ENCODE results near the gene CES4A. TPM values are rescaled to one million over a fixed set of nuclear protein-coding genes. Genes with fewer than 3 reads are reported as not detected.
A peak's percentile ranks its signal among the peaks of the same experiment; 100 is the strongest.
"Not testable (repeated sequence)": the region's sequence is repeated elsewhere in the genome, so short reads cannot be mapped to it uniquely, and the experiment has no call there.

Gene CES4A
- polyA plus RNA-seq (2012; ENCODE audit: missing spikeins) = 2.4 TPM

GRCh38 chr16:66988197-66988788, at the start of gene CES4A:
Gene CES4A (plus strand): TSS chr16:66988589. CDS start chr16:66988773, 184 bp downstream.
- FAIRE-seq (no peak), DNase-seq (ENCODE audit: insufficient read length) (no peak)
- no peak for TF ChIP-seq TAF1 (IDR thresholded peaks at IDR 0.05; ENCODE audit: borderline replicate concordance, low read depth, low read length)
- no peak for TF ChIP-seq POLR2AphosphoS5 (IDR thresholded peaks at IDR 0.05; ENCODE audit: low read depth, low read length)
- no peak for TF ChIP-seq POLR2A (IDR thresholded peaks at IDR 0.05; ENCODE audit: low read depth, low read length)

- DNase-seq (ENCODE audit: insufficient read length) (no peak), FAIRE-seq (no peak)
- no peak for TF ChIP-seq TAF1 (IDR thresholded peaks at IDR 0.05; ENCODE audit: borderline replicate concordance, low read depth, low read length)
- no peak for TF ChIP-seq POLR2AphosphoS5 (IDR thresholded peaks at IDR 0.05; ENCODE audit: low read depth, low read length)
- no peak for TF ChIP-seq POLR2A (IDR thresholded peaks at IDR 0.05; ENCODE audit: low read depth, low read length)
These were observed 49.0 kb upstream of the CES4A start for GRCh38 chr16:66939366-66939765.

GRCh38 chr16:66940236-66940635, 48.2 kb upstream of the CES4A start:
- no peak for TF ChIP-seq TAF1 (IDR thresholded peaks at IDR 0.05; ENCODE audit: borderline replicate concordance, low read depth, low read length)
- no peak for TF ChIP-seq POLR2AphosphoS5 (IDR thresholded peaks at IDR 0.05; ENCODE audit: low read depth, low read length)
- no peak for TF ChIP-seq POLR2A (IDR thresholded peaks at IDR 0.05; ENCODE audit: low read depth, low read length)
- DNase-seq (ENCODE audit: insufficient read length) (no peak), FAIRE-seq (no peak)

- no peak for DNase-seq (ENCODE audit: insufficient read length)
- FAIRE-seq = no peak
- TF ChIP-seq POLR2AphosphoS5 (IDR thresholded peaks at IDR 0.05; ENCODE audit: low read depth, low read length) (no peak), POLR2A (IDR thresholded peaks at IDR 0.05; ENCODE audit: low read depth, low read length) (no peak), TAF1 (IDR thresholded peaks at IDR 0.05; ENCODE audit: borderline replicate concordance, low read depth, low read length) (no peak)
These were observed 45.4 kb upstream of the CES4A start for GRCh38 chr16:66942981-66943380.

GRCh38 chr16:66943426-66944053, 44.8 kb upstream of the CES4A start:
- FAIRE-seq = no peak
- DNase-seq (ENCODE audit: insufficient read length) = no peak
- TF ChIP-seq POLR2A (IDR thresholded peaks at IDR 0.05; ENCODE audit: low read depth, low read length) = no peak
- TF ChIP-seq POLR2AphosphoS5 (IDR thresholded peaks at IDR 0.05; ENCODE audit: low read depth, low read length) = no peak
- TF ChIP-seq TAF1 (IDR thresholded peaks at IDR 0.05; ENCODE audit: borderline replicate concordance, low read depth, low read length) = no peak

- TF ChIP-seq TAF1 (IDR thresholded peaks at IDR 0.05; ENCODE audit: borderline replicate concordance, low read depth, low read length) = no peak
- no peak for TF ChIP-seq POLR2AphosphoS5 (IDR thresholded peaks at IDR 0.05; ENCODE audit: low read depth, low read length)
- TF ChIP-seq POLR2A (IDR thresholded peaks at IDR 0.05; ENCODE audit: low read depth, low read length) = no peak
- DNase-seq (ENCODE audit: insufficient read length) = no peak
- no peak for FAIRE-seq
These were observed 44.3 kb upstream of the CES4A start for GRCh38 chr16:66944054-66944441.

- not testable (repeated sequence) for FAIRE-seq; DNase-seq (ENCODE audit: insufficient read length)
These were observed 43.4 kb upstream of the CES4A start for GRCh38 chr16:66944971-66945370.

- no peak for TF ChIP-seq TAF1 (IDR thresholded peaks at IDR 0.05; ENCODE audit: borderline replicate concordance, low read depth, low read length)
- no peak for TF ChIP-seq POLR2A (IDR thresholded peaks at IDR 0.05; ENCODE audit: low read depth, low read length)
- TF ChIP-seq POLR2AphosphoS5 (IDR thresholded peaks at IDR 0.05; ENCODE audit: low read depth, low read length) = no peak
- FAIRE-seq (no peak), DNase-seq (ENCODE audit: insufficient read length) (no peak)
These were observed 42.5 kb upstream of the CES4A start for GRCh38 chr16:66945939-66946338.

- TF ChIP-seq POLR2A (IDR thresholded peaks at IDR 0.05; ENCODE audit: low read depth, low read length) = no peak
- no peak for TF ChIP-seq TAF1 (IDR thresholded peaks at IDR 0.05; ENCODE audit: borderline replicate concordance, low read depth, low read length)
- TF ChIP-seq POLR2AphosphoS5 (IDR thresholded peaks at IDR 0.05; ENCODE audit: low read depth, low read length) = no peak
- FAIRE-seq (no peak), DNase-seq (ENCODE audit: insufficient read length) (peak; percentile 3)
These were observed 41.8 kb upstream of the CES4A start for GRCh38 chr16:66946541-66946940.

- no peak for TF ChIP-seq TAF1 (IDR thresholded peaks at IDR 0.05; ENCODE audit: borderline replicate concordance, low read depth, low read length)
- TF ChIP-seq POLR2AphosphoS5 (IDR thresholded peaks at IDR 0.05; ENCODE audit: low read depth, low read length) = no peak
- TF ChIP-seq POLR2A (IDR thresholded peaks at IDR 0.05; ENCODE audit: low read depth, low read length) = no peak
- DNase-seq (ENCODE audit: insufficient read length) (no peak), FAIRE-seq (no peak)
These were observed 41.5 kb upstream of the CES4A start for GRCh38 chr16:66946974-66947301.

GRCh38 chr16:66947302-66948065, 40.9 kb upstream of the CES4A start:
- no peak for TF ChIP-seq POLR2AphosphoS5 (IDR thresholded peaks at IDR 0.05; ENCODE audit: low read depth, low read length)
- FAIRE-seq (peak; percentile 87), DNase-seq (ENCODE audit: insufficient read length) (no peak)

All from GM12892 (cell line).